IMR-90 (cell line): ENCODE measurements around the gene ABHD2. TPM values are rescaled to one million over a fixed set of nuclear protein-coding genes. Genes with fewer than 3 reads are reported as not detected.

Experiments used
- ATAC-seq: fragments of 200-7000 bp; cut with Tn5 transposase; 2 replicates; pipeline ENCODE4 v1.9.1; 2020; ENCODE audit warnings: low read depth, mild to moderate bottlenecking, moderate library complexity
- BruUV-seq: library from RNA; stranded (reverse); fragments of 400-500 nt; replicated peaks from 2 replicates; lab custom pipeline; 2021; lab: Mats Ljungman, UMichigan
- CTCF ChIA-PET: fragments of 300-600 bp; formaldehyde crosslinking; extraction: SDS; loops from one replicate; lab custom pipeline; 2021; ENCODE audit warnings: antibody characterized with exemption; lab: Yijun Ruan, JAX
- POLR2A ChIA-PET: fragments of 300-600 bp; sonication (Branson Sonifier 250); formaldehyde crosslinking; loops from one replicate; lab custom pipeline; 2022; ENCODE audit warnings: antibody characterized with exemption; ENCODE audit not compliant: unreplicated experiment; lab: Charles Lee
- DNase-seq: peaks from one replicate; pipeline ENCODE4 v3.0.0; 2013
- H2AFZ ChIP-seq: replicated peaks from 2 replicates; pipeline ENCODE3; 2013; ENCODE audit warnings: low read length, mild to moderate bottlenecking; ENCODE audit not compliant: poor library complexity
- H2AK5ac ChIP-seq: 2 replicates; pipeline ENCODE4 v1.6.1; 2013; ENCODE audit warnings: low read depth, low read length, inconsistent platforms
- H2AK9ac ChIP-seq: replicated peaks from 2 replicates; pipeline ENCODE3; 2013; ENCODE audit warnings: mild to moderate bottlenecking, low read depth, low read length, moderate library complexity; ENCODE audit not compliant: poor library complexity
- H2BK120ac ChIP-seq: 2 replicates; pipeline ENCODE4 v1.6.1; 2013; ENCODE audit warnings: low read depth, low read length, inconsistent platforms
- H2BK15ac ChIP-seq: 3 replicates; pipeline ENCODE4 v1.6.1; 2013; ENCODE audit warnings: low read depth, low read length, inconsistent platforms
- H2BK20ac ChIP-seq: 2 replicates; pipeline ENCODE4 v1.6.1; 2013; ENCODE audit warnings: low read depth, mild to moderate bottlenecking, inconsistent platforms, low read length, moderate library complexity
- H2BK5ac ChIP-seq: 2 replicates; pipeline ENCODE4 v1.6.1; 2013; ENCODE audit warnings: mild to moderate bottlenecking, low read depth, low read length, inconsistent platforms; ENCODE audit not compliant: poor library complexity, severe bottlenecking
- H3K14ac ChIP-seq: replicated peaks from 2 replicates; pipeline ENCODE4 v1.6.1; 2013; ENCODE audit warnings: low read depth, low read length, inconsistent platforms
- H3K18ac ChIP-seq: 2 replicates; pipeline ENCODE4 v1.6.1; 2013; ENCODE audit warnings: low read depth, low read length, control low read depth
- H3K23ac ChIP-seq: 2 replicates; pipeline ENCODE4 v1.6.1; 2013; ENCODE audit warnings: low read depth, low read length, inconsistent platforms
- H3K27ac ChIP-seq: 2 replicates; pipeline ENCODE4 v1.5.1; 2013; ENCODE audit warnings: mild to moderate bottlenecking, control low read depth, low read length; ENCODE audit not compliant: insufficient read depth
- H3K27me3 ChIP-seq: 2 replicates; pipeline ENCODE4 v1.6.1; 2013; ENCODE audit warnings: low read length; ENCODE audit not compliant: control insufficient read depth, insufficient read depth
- H3K36me3 ChIP-seq: 2 replicates; pipeline ENCODE4 v1.6.1; 2013; ENCODE audit warnings: low read length, mixed read lengths; ENCODE audit not compliant: control insufficient read depth, insufficient read depth
- H3K4ac ChIP-seq: 2 replicates; pipeline ENCODE4 v1.6.1; 2013; ENCODE audit warnings: low read depth, low read length, inconsistent platforms
- H3K4me1 ChIP-seq: 2 replicates; pipeline ENCODE4 v1.6.1; 2013; ENCODE audit warnings: low read length, mixed read lengths; ENCODE audit not compliant: control insufficient read depth, insufficient read depth
- H3K4me2 ChIP-seq: 2 replicates; pipeline ENCODE4 v1.6.1; 2013; ENCODE audit warnings: low read depth, mild to moderate bottlenecking, control low read depth, low read length, moderate library complexity
- H3K4me3 ChIP-seq: 2 replicates; pipeline ENCODE4 v1.5.1; 2013; ENCODE audit warnings: low read depth, mild to moderate bottlenecking, control low read depth, low read length, moderate library complexity; ENCODE audit not compliant: insufficient read depth
- H3K56ac ChIP-seq: 2 replicates; pipeline ENCODE4 v1.6.1; 2013; ENCODE audit warnings: low read length, inconsistent platforms; ENCODE audit not compliant: insufficient read depth; ENCODE audit errors: extremely low read depth
- H3K79me1 ChIP-seq, 2 experiments: 2 replicates each; pipeline ENCODE4 v1.6.1; 2013; ENCODE audit warnings: low read length in 2 of 2, inconsistent platforms in 1 of 2, low read depth in 1 of 2
- H3K9ac ChIP-seq: 2 replicates; pipeline ENCODE4 v1.6.1; 2013; ENCODE audit warnings: low read depth, low read length, control low read depth
- H3K9me1 ChIP-seq: 2 replicates; pipeline ENCODE4 v1.6.1; 2013; ENCODE audit warnings: low read length, inconsistent platforms; ENCODE audit not compliant: insufficient read depth
- H3K9me3 ChIP-seq: 2 replicates; pipeline ENCODE4 v1.6.1; 2013; ENCODE audit warnings: low read length; ENCODE audit not compliant: control insufficient read depth, insufficient read depth
- H4K20me1 ChIP-seq: 2 replicates; pipeline ENCODE4 v1.6.1; 2013; ENCODE audit warnings: low read length, inconsistent platforms; ENCODE audit not compliant: insufficient read depth
- H4K5ac ChIP-seq: 2 replicates; pipeline ENCODE4 v1.6.1; 2013; ENCODE audit warnings: mild to moderate bottlenecking, low read depth, low read length, control low read depth
- H4K8ac ChIP-seq, 2 experiments: 2 replicates each; pipeline ENCODE4 v1.6.1; 2013; ENCODE audit warnings: low read depth in 2 of 2, low read length in 2 of 2, control low read depth in 1 of 2, inconsistent platforms in 1 of 2
- H4K91ac ChIP-seq: 2 replicates; pipeline ENCODE4 v1.6.1; 2013; ENCODE audit warnings: low read depth, low read length, inconsistent platforms; ENCODE audit not compliant: insufficient read depth
- BHLHE40 ChIP-seq: fragments of 150-350 bp; IDR thresholded peaks from 2 replicates; pipeline ENCODE4 v1.6.1; 2016; ENCODE audit warnings: mild to moderate bottlenecking, low read depth, low read length
- CEBPB ChIP-seq: IDR thresholded peaks from 2 replicates; pipeline ENCODE4 v1.6.1; 2012; ENCODE audit warnings: low read depth, low read length, improper control_type of control experiment
- CHD1 ChIP-seq: IDR thresholded peaks from 2 replicates; pipeline ENCODE4 v1.6.1; 2012; ENCODE audit warnings: low read depth, low read length, improper control_type of control experiment
- CTCF ChIP-seq: conservative IDR thresholded peaks from 2 replicates; pipeline ENCODE4 v1.5.1; 2012; ENCODE audit warnings: mild to moderate bottlenecking, low read depth, low read length, improper control_type of control experiment
- ELK1 ChIP-seq: fragments of 150-350 bp; IDR thresholded peaks from 2 replicates; pipeline ENCODE4 v1.6.1; 2016; ENCODE audit warnings: low read depth, mild to moderate bottlenecking, low read length, moderate library complexity, borderline replicate concordance
- FOS ChIP-seq: fragments of 150-350 bp; IDR thresholded peaks from 2 replicates; pipeline ENCODE4 v1.6.1; 2016; ENCODE audit warnings: low read depth, low read length
- MAFK ChIP-seq: IDR thresholded peaks from 2 replicates; pipeline ENCODE4 v1.6.1; 2012; ENCODE audit warnings: low read depth, low read length, improper control_type of control experiment
- MAZ ChIP-seq: IDR thresholded peaks from 2 replicates; pipeline ENCODE4 v1.6.1; 2012; ENCODE audit warnings: low read depth, mild to moderate bottlenecking, low read length, improper control_type of control experiment, moderate library complexity, borderline replicate concordance
- MXI1 ChIP-seq: IDR thresholded peaks from 2 replicates; pipeline ENCODE4 v1.6.1; 2012; ENCODE audit warnings: low read depth, mild to moderate bottlenecking, low read length, moderate library complexity, borderline replicate concordance
- NFE2L2 ChIP-seq: fragments of 150-350 bp; IDR thresholded peaks from 2 replicates; pipeline ENCODE4 v1.6.1; 2016; ENCODE audit warnings: low read depth, mild to moderate bottlenecking, low read length
- POLR2A ChIP-seq: IDR thresholded peaks from 2 replicates; pipeline ENCODE4 v1.6.1; 2012; ENCODE audit warnings: mild to moderate bottlenecking, low read depth, low read length
- RAD21 ChIP-seq: IDR thresholded peaks from 2 replicates; pipeline ENCODE4 v1.6.1; 2012; ENCODE audit warnings: low read length, improper control_type of control experiment
- RCOR1 ChIP-seq: IDR thresholded peaks from 2 replicates; pipeline ENCODE4 v1.6.1; 2012; ENCODE audit warnings: mild to moderate bottlenecking, low read length, improper control_type of control experiment; ENCODE audit not compliant: insufficient replicate concordance
- RFX5 ChIP-seq: IDR thresholded peaks from 2 replicates; pipeline ENCODE4 v1.8.0; 2012; ENCODE audit warnings: low read depth, mild to moderate bottlenecking, low read length, moderate library complexity
- SMC3 ChIP-seq: fragments of 150-350 bp; IDR thresholded peaks from 2 replicates; pipeline ENCODE4 v1.6.1; 2016; ENCODE audit warnings: low read depth, mild to moderate bottlenecking, antibody characterized with exemption, low read length, moderate library complexity
- WGBS, 2 experiments: methylation state at CpG; one replicate each; pipeline versions ENCODE4 v1.1.5 to v1.1.7; 2013; ENCODE audit warnings: missing lambda C conversion rate in 2 of 2; ENCODE audit not compliant: insufficient read length in 1 of 2; ENCODE audit errors: extremely low coverage in 2 of 2; 5-methylcytosine and 5-hydroxymethylcytosine counted together
- dilution Hi-C: fragments of 300-500 bp; cut with HindIII; formaldehyde crosslinking; loops from one replicate; pipeline ENCODE4 v1.14.3; 2018; ENCODE audit warnings: low sequenced_read_pairs; ENCODE audit not compliant: unreplicated experiment
- in situ Hi-C: fragments of 300-500 bp; cut with MboI; formaldehyde crosslinking; loops from 3 replicates; pipeline ENCODE4 v1.14.3; 2019; ENCODE audit warnings: low sequenced_read_pairs, inconsistent platforms, mixed read lengths
- intact Hi-C: fragments of 100-400 bp; cut with micrococcal nuclease; formaldehyde crosslinking; loops from 2 replicates; pipeline ENCODE4 v1.10.0; 2022
- polyA plus RNA-seq, 3 experiments: library from polyadenylated mRNA; depleted of rRNA; stranded (reverse); fragments of >200 nt; gene quantifications; 2 replicates each; pipeline ENCODE4 v1.2.3, GENCODE V29; 2012; ENCODE audit warnings: low replicate concordance in 1 of 3
- total RNA-seq: library from RNA; depleted of rRNA; stranded (reverse); fragments of >200 nt; gene quantifications from 2 replicates; pipeline ENCODE4 v1.2.3, GENCODE V29; 2012
- TF ChIP-seq, protein P1 (sequence below): fragments of 150-350 bp; IDR thresholded peaks from 2 replicates; pipeline ENCODE4 v1.6.1; 2017; ENCODE audit warnings: mild to moderate bottlenecking, antibody characterized with exemption, low read length, low read depth

ABHD2 gene
- total and polyA plus RNA-seq, 2 of the 4 experiments (the other 2 are of a cell fraction): 31.2 to 62.9 TPM

DNA sequence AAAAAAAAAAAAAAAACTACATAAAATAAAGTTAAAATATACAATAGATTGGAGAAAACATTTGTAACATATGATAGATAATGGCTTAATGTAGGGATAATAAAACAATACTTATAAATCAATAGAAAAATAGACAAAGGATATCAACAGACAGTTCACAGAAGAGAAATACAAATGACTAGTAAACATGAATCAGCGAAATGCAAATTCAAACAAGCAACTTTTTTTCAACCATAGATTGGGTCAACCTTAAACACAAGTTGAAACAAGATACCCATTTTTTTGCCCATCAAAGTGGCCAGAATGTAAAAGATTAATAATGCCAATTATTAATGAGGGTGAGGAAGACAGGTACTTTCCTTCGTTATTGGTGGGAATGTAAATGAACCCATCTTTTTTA lies 59.9 kb downstream of the ABHD2 start:
- Histone ChIP-seq H3K9me3 (no peaks in the 10 kb centered on the region), H2BK5ac (no peak overlapping the region), H3K27me3 (no peaks in the 10 kb centered on the region), H2BK15ac (no peak overlapping the region), H2BK20ac (no peak overlapping the region), H3K9me1 (peaks cover 8% of the 10 kb centered on the region; the same call in 1 of the 2 replicates), H4K20me1 (no peaks in the 10 kb centered on the region; the same call in none of the 2 replicates), H3K27ac (no peak overlapping the region), H3K23ac (no peak overlapping the region), H3K36me3 (peaks cover 7% of the 10 kb centered on the region), H2AK5ac (no peak overlapping the region), H3K4me1 (peaks cover 5% of the 10 kb centered on the region), H3K79me1 (peaks cover 28 to 46% of the 10 kb centered on the region in 2 experiments), H4K5ac (no peak overlapping the region), H3K14ac (no peak overlapping the region), H3K4ac (no peak overlapping the region), H3K56ac (no peak overlapping the region), H4K91ac (no peak overlapping the region), H2AK9ac (no peak overlapping the region), H3K4me3 (no peak overlapping the region), H3K9ac (no peak overlapping the region), H3K18ac (no peak overlapping the region), H4K8ac (no peak overlapping the region), H2BK120ac (no peak overlapping the region), H3K4me2 (no peak overlapping the region), H2AFZ (no peak overlapping the region)
- CTCF ChIA-PET: interaction anchor here (0.6 kb wide), 1 partner anchor 11 kb away, joined by 3 read pairs; no protein-coding TSS in a partner anchor
- dilution Hi-C loops (no loop called here), in situ Hi-C loops (no loop called here), intact Hi-C loops (no loop called here)
- POLR2A ChIA-PET: no interaction called here
- WGBS, 2 experiments: no CpG with 5 or more reads among the region's 2 CpGs
- TF ChIP-seq ELK1: no peak
- no peak for TF ChIP-seq RFX5
- no peak for TF ChIP-seq FOS
- no peak for TF ChIP-seq RAD21
- no peak for TF ChIP-seq MXI1
- no peak for TF ChIP-seq NFE2L2
- no peak for TF ChIP-seq CEBPB
- TF ChIP-seq CTCF: no peak
- no peak for TF ChIP-seq SMC3
- TF ChIP-seq RCOR1: no peak
- TF ChIP-seq MAFK: no peak
- no peak for TF ChIP-seq POLR2A
- no peak for TF ChIP-seq CHD1
- TF ChIP-seq MAZ: no peak
- TF ChIP-seq, protein P1, sequence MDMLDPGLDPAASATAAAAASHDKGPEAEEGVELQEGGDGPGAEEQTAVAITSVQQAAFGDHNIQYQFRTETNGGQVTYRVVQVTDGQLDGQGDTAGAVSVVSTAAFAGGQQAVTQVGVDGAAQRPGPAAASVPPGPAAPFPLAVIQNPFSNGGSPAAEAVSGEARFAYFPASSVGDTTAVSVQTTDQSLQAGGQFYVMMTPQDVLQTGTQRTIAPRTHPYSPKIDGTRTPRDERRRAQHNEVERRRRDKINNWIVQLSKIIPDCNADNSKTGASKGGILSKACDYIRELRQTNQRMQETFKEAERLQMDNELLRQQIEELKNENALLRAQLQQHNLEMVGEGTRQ: no peak
- no peak for TF ChIP-seq BHLHE40
- DNase-seq (no peak), ATAC-seq (no peak)
- no TSS peak for BruUV-seq
